Lung (tissue), 12 donors: ENCODE results near the gene DNASE2B. TPM values are rescaled to one million over a fixed set of nuclear protein-coding genes. Genes with fewer than 3 reads are reported as not detected.

Experiments used
- ATAC-seq: fragments of 200-7000 bp; cut with Tn5 transposase; one replicate; pipeline ENCODE4 v1.9.1; 2020; ENCODE audit warnings: moderate number of reproducible peaks; ENCODE audit not compliant: insufficient read depth, low FRiP score
- DNase-seq, 3 donors: peaks; one replicate each; pipeline ENCODE4 v3.0.0-alpha.2; 2013 to 2017
- H3K27ac ChIP-seq, 2 donors: one replicate each; pipeline ENCODE4 v1.5.1; 2013; ENCODE audit warnings: mild to moderate bottlenecking in 2 of 2, moderate library complexity in 2 of 2, control low read depth in 1 of 2, inconsistent platforms in 1 of 2, low read depth in 1 of 2, low read length in 1 of 2
- H3K27me3 ChIP-seq, 3 donors: one replicate each; pipeline ENCODE4 v1.5.1; 2013; ENCODE audit warnings: low read length in 2 of 3; ENCODE audit not compliant: control insufficient read depth in 3 of 3, insufficient read depth in 3 of 3
- H3K36me3 ChIP-seq, 4 donors: one replicate each; pipeline ENCODE4 v1.5.1; 2013; ENCODE audit warnings: low read length in 4 of 4, mild to moderate bottlenecking in 1 of 4, moderate library complexity in 1 of 4; ENCODE audit not compliant: control insufficient read depth in 4 of 4, insufficient read depth in 4 of 4
- H3K4me1 ChIP-seq, 5 donors: one replicate each; pipeline ENCODE4 v1.5.1; 2013; ENCODE audit warnings: low read length in 5 of 5, mild to moderate bottlenecking in 2 of 5, moderate library complexity in 1 of 5; ENCODE audit not compliant: control insufficient read depth in 5 of 5, insufficient read depth in 5 of 5
- H3K4me3 ChIP-seq: one replicate; pipeline ENCODE4 v1.5.1; 2013; ENCODE audit warnings: mild to moderate bottlenecking, control low read depth, moderate library complexity
- H3K9ac ChIP-seq, 2 donors: one replicate each; pipeline ENCODE4 v1.5.1; 2013; ENCODE audit warnings: low read length in 2 of 2, control low read depth in 1 of 2; ENCODE audit not compliant: insufficient read depth in 1 of 2
- H3K9me3 ChIP-seq, 4 donors: one replicate each; pipeline ENCODE4 v1.5.1; 2013; ENCODE audit warnings: low read length in 3 of 4, mild to moderate bottlenecking in 1 of 4, moderate library complexity in 1 of 4; ENCODE audit not compliant: control insufficient read depth in 4 of 4, insufficient read depth in 3 of 4
- CTCF ChIP-seq: IDR thresholded peaks from 2 replicates; pipeline ENCODE4 v1.5.1; 2012; ENCODE audit warnings: mild to moderate bottlenecking; ENCODE audit errors: control extremely low read depth, extremely low read depth
- WGBS, 2 donors: extraction: QIAGEN DNeasy Blood & Tissue Kit; methylation state at CpG; one replicate each; pipeline ENCODE4 v1.1.7; 2013; 5-methylcytosine and 5-hydroxymethylcytosine counted together
- polyA plus RNA-seq, 2 donors: library from polyadenylated mRNA; stranded (reverse); fragments of 200-250 nt; gene quantifications; one replicate each; pipeline ENCODE4 v1.2.1, GENCODE V29; 2013
- total RNA-seq, 2 donors: library from RNA; depleted of rRNA in 1 of 2; stranded (reverse); fragments of >200 nt in 1 of 2; gene quantifications; one replicate each; pipeline ENCODE4 v1.2.1, GENCODE V29; 2014 to 2021
- donor health status: control.
- donor health status: control.
- donor health status: Bipolar disorder and iron deficiency.
- donor health status: healthy.
- donor health status: DM: yes; HTN: yes; CAD: no.

DNASE2B gene
- total and polyA plus RNA-seq, 4 donors, result 0.29 to 4.9 (median 1.3) TPM; not detected in 1

GRCh38 chr1:84377480-84378095, 20.7 kb upstream of the DNASE2B start:
- Histone ChIP-seq H3K27me3 (no peaks in the 10 kb centered on the region), H3K4me3 (no peak overlapping the region), H3K9ac (no peak overlapping the region), H3K9me3 (no peaks in the 10 kb centered on the region), H3K36me3 (no peaks in the 10 kb centered on the region), H3K27ac (no peak overlapping the region), H3K4me1 (peaks cover 0 to 13% (median 0%) of the 10 kb centered on the region in 5 donors)
- ATAC-seq (no peak), DNase-seq (peak in 2 of 3 donors; percentile 28 to 63)
- TF ChIP-seq CTCF, result no peak
- WGBS, 2 donors, result 46 to 63% methylated on average over 3 of the region's 3 CpGs

- no peak for ATAC-seq
Observed at GRCh38 chr1:84379138-84379916, 19.0 kb upstream of the DNASE2B start.

GRCh38 chr1:84379917-84380180, 18.4 kb upstream of the DNASE2B start:
- Histone ChIP-seq H3K36me3 (no peaks in the 10 kb centered on the region), H3K27ac (no peak overlapping the region), H3K9ac (no peak overlapping the region), H3K27me3 (no peaks in the 10 kb centered on the region), H3K9me3 (no peaks in the 10 kb centered on the region), H3K4me3 (no peak overlapping the region), H3K4me1 (peaks cover 0 to 2% (median 0%) of the 10 kb centered on the region in 5 donors)
- 66 to 76% methylated on average over 1 of the region's 1 CpG for WGBS, 2 donors
- no peak for DNase-seq
- no peak for TF ChIP-seq CTCF
- no peak for ATAC-seq

More at GRCh38 chr1:84379138-84379916, 19.0 kb upstream of the DNASE2B start:
- Histone ChIP-seq H3K36me3 (no peaks in the 10 kb centered on the region), H3K4me3 (no peak overlapping the region), H3K27me3 (no peaks in the 10 kb centered on the region), H3K9me3 (no peaks in the 10 kb centered on the region), H3K27ac (no peak overlapping the region), H3K4me1 (peaks cover 0 to 7% (median 0%) of the 10 kb centered on the region in 5 donors), H3K9ac (no peak overlapping the region)
- WGBS, 2 donors, result 34 to 67% methylated on average over 4 of the region's 4 CpGs
- TF ChIP-seq CTCF, result no peak
- DNase-seq, result no peak
